Type B pancreatic cell (in vitro differentiated cells): ENCODE data around the gene IZUMO2. TPM values are rescaled to one million over a fixed set of nuclear protein-coding genes. Genes with fewer than 3 reads are reported as not detected.

Experiments
- DNase-seq: peaks from one replicate; pipeline ENCODE4 v3.0.0; 2021; ENCODE audit warnings: mixed read lengths; ENCODE audit not compliant: unreplicated experiment; ENCODE audit errors: extremely low spot score
- H3K27ac Mint-ChIP-seq: 2 replicates; pipeline ENCODE4 v1.8.0; 2021; ENCODE audit warnings: mild to moderate bottlenecking, mixed read lengths
- H3K27me3 Mint-ChIP-seq: 2 replicates; pipeline ENCODE4 v1.8.0; 2021; ENCODE audit warnings: mixed read lengths
- H3K36me3 Mint-ChIP-seq: 2 replicates; pipeline ENCODE4 v1.8.0; 2021; ENCODE audit warnings: mixed read lengths
- H3K4me1 Mint-ChIP-seq: one replicate; pipeline ENCODE4 v1.8.0; 2021; ENCODE audit warnings: mixed read lengths; ENCODE audit not compliant: unreplicated experiment
- H3K4me3 Mint-ChIP-seq: 2 replicates; pipeline ENCODE4 v1.8.0; 2021; ENCODE audit warnings: mild to moderate bottlenecking, mixed read lengths
- H3K9me3 Mint-ChIP-seq: 2 replicates; pipeline ENCODE4 v1.8.0; 2021; ENCODE audit warnings: mixed read lengths
- CTCF ChIP-seq: fragments of 200-600 bp; sonication (generic); conservative IDR thresholded peaks from 2 replicates; pipeline ENCODE4 v1.5.0; 2021; ENCODE audit warnings: antibody characterized with exemption, mild to moderate bottlenecking
- total RNA-seq: library from RNA; stranded (reverse); gene quantifications from 2 replicates; pipeline ENCODE4 v1.2.1, GENCODE V29; 2021; ENCODE audit warnings: low replicate concordance

IZUMO2 gene
- total RNA-seq, 1 donor from 2014 or later, result not detected

GRCh38 chr19:50199259-50199555 lies 36.1 kb upstream of the IZUMO2 start:
- Mint-ChIP-seq H3K27ac (no peak overlapping the region), H3K27me3 (peaks cover 54% of the 10 kb centered on the region), H3K4me3 (no peak overlapping the region), H3K36me3 (no peaks in the 10 kb centered on the region), H3K4me1 (no peaks in the 10 kb centered on the region), H3K9me3 (no peaks in the 10 kb centered on the region)
- no peak for TF ChIP-seq CTCF
- DNase-seq, result no peak

DNA sequence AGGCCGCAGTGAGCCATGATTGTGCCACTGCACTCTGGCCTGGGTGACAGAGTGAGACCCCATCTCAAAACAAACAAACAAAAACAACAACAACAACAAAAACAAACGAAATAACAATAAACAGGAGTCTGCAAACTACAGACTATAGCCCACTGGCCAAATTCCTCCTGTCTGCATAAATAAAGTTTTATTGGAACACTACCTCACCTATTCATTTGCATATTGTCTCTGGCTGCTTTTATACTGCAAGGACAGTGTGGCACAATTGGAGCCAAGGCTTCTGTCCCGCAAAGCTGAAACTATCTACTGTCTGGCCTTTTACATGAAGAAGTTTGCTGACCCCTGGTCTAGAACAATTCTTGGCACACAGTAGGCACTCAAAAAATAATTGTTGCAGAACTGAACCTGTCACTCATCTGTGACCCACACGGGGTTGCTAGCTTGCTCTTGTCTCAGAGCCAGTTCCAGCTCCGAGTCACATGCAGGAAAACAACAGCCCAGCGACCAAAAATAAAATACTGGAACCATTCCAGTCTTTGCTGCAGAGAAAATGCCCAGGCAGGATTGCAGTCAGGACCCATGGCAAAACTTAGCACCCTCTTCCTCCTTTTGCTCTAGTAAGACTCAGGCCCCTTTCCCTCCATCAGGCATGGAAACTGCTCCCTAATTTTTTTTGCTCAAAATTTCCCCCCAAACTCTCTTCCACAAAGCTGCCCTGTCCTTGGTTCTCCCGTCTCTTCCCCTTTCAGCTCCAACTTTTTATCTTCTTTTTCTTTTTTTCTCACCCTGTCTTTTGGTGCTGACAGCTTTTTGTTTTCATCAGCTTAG lies 35.6 kb upstream of the IZUMO2 start:
- TF ChIP-seq CTCF, result no peak
- no peak for DNase-seq
- no peak overlapping the region for H3K4me3 Mint-ChIP-seq
- no peaks in the 10 kb centered on the region for H3K9me3 Mint-ChIP-seq
- H3K27ac Mint-ChIP-seq, result no peak overlapping the region
- no peaks in the 10 kb centered on the region for H3K4me1 Mint-ChIP-seq
- H3K27me3 Mint-ChIP-seq, result peaks cover 53% of the 10 kb centered on the region
- H3K36me3 Mint-ChIP-seq, result no peaks in the 10 kb centered on the region

GRCh38 chr19:50197348-50197747 lies 34.3 kb upstream of the IZUMO2 start:
- peaks cover 56% of the 10 kb centered on the region for H3K27me3 Mint-ChIP-seq
- TF ChIP-seq CTCF, result no peak
- H3K27ac Mint-ChIP-seq, result no peak overlapping the region

GRCh38 chr19:50196322-50196932 lies 33.3 kb upstream of the IZUMO2 start:
- H3K4me3 Mint-ChIP-seq, result no peak overlapping the region
- TF ChIP-seq CTCF, result no peak
- H3K9me3 Mint-ChIP-seq, result no peaks in the 10 kb centered on the region
- H3K27ac Mint-ChIP-seq, result no peak overlapping the region
- no peaks in the 10 kb centered on the region for H3K36me3 Mint-ChIP-seq
- H3K27me3 Mint-ChIP-seq, result peaks cover 48% of the 10 kb centered on the region
- DNase-seq, result no peak
- no peaks in the 10 kb centered on the region for H3K4me1 Mint-ChIP-seq

More at GRCh38 chr19:50197348-50197747, 34.3 kb upstream of the IZUMO2 start:
- Mint-ChIP-seq H3K4me3 (no peak overlapping the region), H3K36me3 (no peaks in the 10 kb centered on the region), H3K9me3 (no peaks in the 10 kb centered on the region), H3K4me1 (no peaks in the 10 kb centered on the region)
- DNase-seq, result no peak

GRCh38 chr19:50195224-50195623 lies 32.1 kb upstream of the IZUMO2 start:
- no peak for DNase-seq
- H3K4me3 Mint-ChIP-seq, result no peak overlapping the region
- H3K4me1 Mint-ChIP-seq, result no peaks in the 10 kb centered on the region
- H3K27ac Mint-ChIP-seq, result no peak overlapping the region
- TF ChIP-seq CTCF, result no peak
- H3K9me3 Mint-ChIP-seq, result no peaks in the 10 kb centered on the region
- no peaks in the 10 kb centered on the region for H3K36me3 Mint-ChIP-seq
- H3K27me3 Mint-ChIP-seq, result peaks cover 48% of the 10 kb centered on the region
